ENCODE measurements around the gene PBX2.

GRCh38 chr6:32147401-32148132 lies 42.4 kb downstream of the PBX2 start:
- TF ChIP-seq POLR2AphosphoS5 (IDR thresholded peaks at IDR 0.05; ENCODE audit: low read depth, low read length) (no peak), POLR2A (IDR thresholded peaks at IDR 0.05; ENCODE audit: low read depth, low read length) (no peak)
